Panc1 (cell line): ENCODE data around the gene LRBA. TPM values are rescaled to one million over a fixed set of nuclear protein-coding genes. Genes with fewer than 3 reads are reported as not detected.

Experiments used
- ATAC-seq: fragments of 200-7000 bp; cut with Tn5 transposase; 2 replicates; pipeline ENCODE4 v1.9.1; 2020; ENCODE audit warnings: mild to moderate bottlenecking, moderate library complexity
- BruUV-seq: library from RNA; stranded (reverse); fragments of 400-500 nt; replicated peaks from 2 replicates; lab custom pipeline; 2021; lab: Mats Ljungman, UMichigan
- CTCF ChIA-PET: fragments of 300-600 bp; sonication (Branson Sonifier 250); formaldehyde crosslinking; loops from one replicate; lab custom pipeline; 2022; ENCODE audit warnings: antibody characterized with exemption; lab: Charles Lee
- POLR2A ChIA-PET: fragments of 300-600 bp; sonication (Branson Sonifier 250); formaldehyde crosslinking; loops from one replicate; lab custom pipeline; 2022; ENCODE audit warnings: antibody characterized with exemption; lab: Charles Lee
- DNase-seq: peaks from one replicate; pipeline ENCODE4 v3.0.0-alpha.2; 2010; ENCODE audit warnings: low read depth, low spot score
- H3K27ac ChIP-seq: 2 replicates; pipeline ENCODE4 v1.5.1; 2011; ENCODE audit warnings: mild to moderate bottlenecking, low read length, inconsistent platforms
- H3K27me3 ChIP-seq: fragments of 200-500 bp; sonication (Bioruptor generic); 2 replicates; pipeline ENCODE4 v1.6.0; 2014; ENCODE audit warnings: low read length, inconsistent platforms; ENCODE audit not compliant: control insufficient read depth, insufficient read depth
- H3K36me3 ChIP-seq: fragments of 200-500 bp; sonication (Bioruptor generic); 2 replicates; pipeline ENCODE4 v1.5.1; 2014; ENCODE audit warnings: inconsistent platforms, mild to moderate bottlenecking, low read length, moderate library complexity; ENCODE audit not compliant: control insufficient read depth, insufficient read depth
- H3K4me1 ChIP-seq: 2 replicates; pipeline ENCODE4 v1.5.1; 2011; ENCODE audit warnings: inconsistent platforms, mild to moderate bottlenecking, low read length, moderate library complexity; ENCODE audit not compliant: control insufficient read depth, insufficient read depth
- H3K4me3 ChIP-seq, 2 experiments: 2 replicates each; pipeline ENCODE4 v1.5.1; 2011 to 2012; ENCODE audit warnings: low read depth in 2 of 2, low read length in 2 of 2, mild to moderate bottlenecking in 2 of 2, inconsistent platforms in 1 of 2, moderate library complexity in 1 of 2
- H3K9me3 ChIP-seq: fragments of 200-500 bp; sonication (Bioruptor generic); 2 replicates; pipeline ENCODE4 v1.5.1; 2014; ENCODE audit warnings: low read depth, mild to moderate bottlenecking, inconsistent platforms, low read length, moderate library complexity; ENCODE audit not compliant: control insufficient read depth, insufficient read depth
- CTCF ChIP-seq: fragments of 450-650 bp; IDR thresholded peaks from 2 replicates; pipeline ENCODE4 v1.5.1; 2017; ENCODE audit warnings: mild to moderate bottlenecking
- POLR2AphosphoS5 ChIP-seq: IDR thresholded peaks from 2 replicates; pipeline ENCODE4 v1.6.1; 2012; ENCODE audit warnings: mild to moderate bottlenecking, low read depth, low read length, moderate library complexity
- REST ChIP-seq, 2 experiments: IDR thresholded peaks; 2 replicates each; pipeline ENCODE4 v1.6.1; 2011 to 2012; ENCODE audit warnings: low read depth in 2 of 2, control low read depth in 1 of 2, low read length in 1 of 2, mild to moderate bottlenecking in 1 of 2, moderate library complexity in 1 of 2; ENCODE audit not compliant: insufficient read depth in 1 of 2
- SIN3A ChIP-seq: IDR thresholded peaks from 2 replicates; pipeline ENCODE4 v1.6.1; 2012; ENCODE audit warnings: low read depth, mild to moderate bottlenecking, low read length, moderate library complexity, borderline replicate concordance; ENCODE audit not compliant: insufficient read depth
- TCF7L2 ChIP-seq: IDR thresholded peaks from 2 replicates; pipeline ENCODE4 v1.6.1; 2011; ENCODE audit warnings: mild to moderate bottlenecking, low read depth, low read length, inconsistent platforms
- in situ Hi-C: cut with HindIII; loops from 2 replicates; pipeline ENCODE4 v1.10.0; 2016; ENCODE audit warnings: low sequenced_read_pairs, low pct_unique_long_range_greater_than_20kb
- intact Hi-C: fragments of 100-400 bp; cut with micrococcal nuclease; formaldehyde crosslinking; loops from one replicate; pipeline ENCODE4 v1.10.0; 2022; ENCODE audit not compliant: unreplicated experiment
- total RNA-seq: library from RNA; stranded (reverse); gene quantifications from one replicate; pipeline ENCODE4 v1.2.1, GENCODE V29; 2021; ENCODE audit not compliant: unreplicated experiment

The LRBA gene
- total RNA-seq, 1 experiment from 2014 or later: 26.4 TPM

GRCh38 chr4:150751648-150752047, 263.4 kb downstream of the LRBA start:
- Histone ChIP-seq H3K36me3 (no peaks in the 10 kb centered on the region), H3K9me3 (no peaks in the 10 kb centered on the region), H3K27me3 (no peaks in the 10 kb centered on the region), H3K27ac (no peak overlapping the region), H3K4me1 (no peaks in the 10 kb centered on the region), H3K4me3 (no peak overlapping the region)
- no peak for TF ChIP-seq REST (IDR thresholded peaks at IDR 0.05; ENCODE audit: insufficient read depth in 1 of 2, low read depth in 2 of 2, low read length in 1 of 2)
- no peak for TF ChIP-seq SIN3A
- TF ChIP-seq TCF7L2: no peak
- no peak for TF ChIP-seq CTCF
- no peak for TF ChIP-seq POLR2AphosphoS5
- POLR2A ChIA-PET: no interaction called here
- no peak for DNase-seq
- intact Hi-C loops: no loop called here
- BruUV-seq: no TSS peak
- CTCF ChIA-PET: no interaction called here
- in situ Hi-C loops: no loop called here
- no peak for ATAC-seq

GRCh38 chr4:150750824-150751223, 264.3 kb downstream of the LRBA start:
- Histone ChIP-seq H3K36me3 (no peaks in the 10 kb centered on the region), H3K4me3 (no peak overlapping the region), H3K4me1 (no peaks in the 10 kb centered on the region), H3K27me3 (no peaks in the 10 kb centered on the region), H3K27ac (no peak overlapping the region), H3K9me3 (no peaks in the 10 kb centered on the region)
- intact Hi-C loops: no loop called here
- DNase-seq (no peak), ATAC-seq (no peak)
- ChIA-PET CTCF (no interaction called here), POLR2A (no interaction called here)
- in situ Hi-C loops: no loop called here
- TF ChIP-seq REST (IDR thresholded peaks at IDR 0.05; ENCODE audit: insufficient read depth in 1 of 2, low read depth in 2 of 2, low read length in 1 of 2) (no peak), SIN3A (no peak), POLR2AphosphoS5 (no peak), TCF7L2 (no peak), CTCF (no peak)
- BruUV-seq: no TSS peak
